Measurements from ENCODE around the gene MYBBP1A.

DNA sequence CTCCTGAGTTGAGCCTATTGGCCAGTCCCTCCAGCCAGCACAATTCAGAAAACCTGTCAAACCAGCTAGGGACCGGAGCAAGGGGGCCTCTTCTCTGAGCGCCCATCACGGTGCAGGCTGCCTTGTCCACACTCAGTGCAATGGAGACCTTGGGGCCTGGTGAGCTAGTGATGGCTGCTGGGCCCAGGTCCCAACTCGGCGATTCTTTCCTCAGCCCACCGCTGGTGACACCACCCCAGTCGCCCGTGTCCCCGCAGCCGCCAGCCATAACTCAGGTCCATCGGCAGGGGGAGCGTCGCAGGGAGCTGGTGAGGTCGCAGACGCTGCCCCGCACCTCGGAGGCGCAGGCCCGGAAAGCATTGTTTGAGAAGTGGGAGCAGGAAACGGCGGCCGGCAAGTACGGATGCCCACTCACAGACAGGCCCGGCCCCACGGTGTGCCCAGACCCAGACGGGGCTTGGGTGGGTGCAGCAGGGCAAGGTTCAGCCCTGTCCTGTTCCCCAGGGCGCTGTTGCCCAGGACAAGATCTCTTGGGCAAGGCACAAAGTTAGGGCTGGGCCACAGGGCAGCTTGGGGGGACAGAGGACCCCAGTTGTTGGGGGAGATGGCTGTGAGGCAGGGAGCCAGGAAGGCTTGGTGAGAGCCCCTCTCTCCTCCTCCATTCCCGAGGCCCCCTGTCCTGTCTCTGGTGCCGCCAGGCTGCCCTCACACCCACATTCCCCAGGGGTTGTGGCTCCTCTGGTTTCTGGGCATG lies 39.9 kb upstream of the MYBBP1A start:
- TF ChIP-seq, protein P1, sequence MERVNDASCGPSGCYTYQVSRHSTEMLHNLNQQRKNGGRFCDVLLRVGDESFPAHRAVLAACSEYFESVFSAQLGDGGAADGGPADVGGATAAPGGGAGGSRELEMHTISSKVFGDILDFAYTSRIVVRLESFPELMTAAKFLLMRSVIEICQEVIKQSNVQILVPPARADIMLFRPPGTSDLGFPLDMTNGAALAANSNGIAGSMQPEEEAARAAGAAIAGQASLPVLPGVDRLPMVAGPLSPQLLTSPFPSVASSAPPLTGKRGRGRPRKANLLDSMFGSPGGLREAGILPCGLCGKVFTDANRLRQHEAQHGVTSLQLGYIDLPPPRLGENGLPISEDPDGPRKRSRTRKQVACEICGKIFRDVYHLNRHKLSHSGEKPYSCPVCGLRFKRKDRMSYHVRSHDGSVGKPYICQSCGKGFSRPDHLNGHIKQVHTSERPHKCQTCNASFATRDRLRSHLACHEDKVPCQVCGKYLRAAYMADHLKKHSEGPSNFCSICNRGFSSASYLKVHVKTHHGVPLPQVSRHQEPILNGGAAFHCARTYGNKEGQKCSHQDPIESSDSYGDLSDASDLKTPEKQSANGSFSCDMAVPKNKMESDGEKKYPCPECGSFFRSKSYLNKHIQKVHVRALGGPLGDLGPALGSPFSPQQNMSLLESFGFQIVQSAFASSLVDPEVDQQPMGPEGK (CRISPR knock-in tag; IDR thresholded peaks at IDR 0.05; ENCODE audit: borderline replicate concordance): no peak
- TF ChIP-seq ISL1 (CRISPR knock-in tag; IDR thresholded peaks at IDR 0.05): no peak
- TF ChIP-seq ZFP30 (CRISPR knock-in tag; IDR thresholded peaks at IDR 0.05): no peak
- no peak for TF ChIP-seq ZFP3 (CRISPR knock-in tag; IDR thresholded peaks at IDR 0.05)
- TF ChIP-seq, protein P2, sequence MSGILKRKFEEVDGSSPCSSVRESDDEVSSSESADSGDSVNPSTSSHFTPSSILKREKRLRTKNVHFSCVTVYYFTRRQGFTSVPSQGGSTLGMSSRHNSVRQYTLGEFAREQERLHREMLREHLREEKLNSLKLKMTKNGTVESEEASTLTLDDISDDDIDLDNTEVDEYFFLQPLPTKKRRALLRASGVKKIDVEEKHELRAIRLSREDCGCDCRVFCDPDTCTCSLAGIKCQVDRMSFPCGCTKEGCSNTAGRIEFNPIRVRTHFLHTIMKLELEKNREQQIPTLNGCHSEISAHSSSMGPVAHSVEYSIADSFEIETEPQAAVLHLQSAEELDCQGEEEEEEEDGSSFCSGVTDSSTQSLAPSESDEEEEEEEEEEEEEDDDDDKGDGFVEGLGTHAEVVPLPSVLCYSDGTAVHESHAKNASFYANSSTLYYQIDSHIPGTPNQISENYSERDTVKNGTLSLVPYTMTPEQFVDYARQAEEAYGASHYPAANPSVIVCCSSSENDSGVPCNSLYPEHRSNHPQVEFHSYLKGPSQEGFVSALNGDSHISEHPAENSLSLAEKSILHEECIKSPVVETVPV (CRISPR knock-in tag; IDR thresholded peaks at IDR 0.05): no peak
- TF ChIP-seq ZC3H10 (CRISPR knock-in tag; IDR thresholded peaks at IDR 0.05): no peak
- no peak for TF ChIP-seq PPARA (CRISPR knock-in tag; IDR thresholded peaks at IDR 0.05; ENCODE audit: borderline replicate concordance)
- TF ChIP-seq, protein P3, sequence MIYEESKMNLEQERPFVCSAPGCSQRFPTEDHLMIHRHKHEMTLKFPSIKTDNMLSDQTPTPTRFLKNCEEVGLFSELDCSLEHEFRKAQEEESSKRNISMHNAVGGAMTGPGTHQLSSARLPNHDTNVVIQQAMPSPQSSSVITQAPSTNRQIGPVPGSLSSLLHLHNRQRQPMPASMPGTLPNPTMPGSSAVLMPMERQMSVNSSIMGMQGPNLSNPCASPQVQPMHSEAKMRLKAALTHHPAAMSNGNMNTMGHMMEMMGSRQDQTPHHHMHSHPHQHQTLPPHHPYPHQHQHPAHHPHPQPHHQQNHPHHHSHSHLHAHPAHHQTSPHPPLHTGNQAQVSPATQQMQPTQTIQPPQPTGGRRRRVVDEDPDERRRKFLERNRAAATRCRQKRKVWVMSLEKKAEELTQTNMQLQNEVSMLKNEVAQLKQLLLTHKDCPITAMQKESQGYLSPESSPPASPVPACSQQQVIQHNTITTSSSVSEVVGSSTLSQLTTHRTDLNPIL (CRISPR knock-in tag; IDR thresholded peaks at IDR 0.05; ENCODE audit: low read depth): no peak
- TF ChIP-seq SNAI2 (CRISPR knock-in tag; IDR thresholded peaks at IDR 0.05): no peak
- TF ChIP-seq ESRRG (CRISPR knock-in tag; IDR thresholded peaks at IDR 0.05): no peak
- TF ChIP-seq ZNF8 (CRISPR knock-in tag; IDR thresholded peaks at IDR 0.05): no peak
- TF ChIP-seq OSR1 (CRISPR knock-in tag; IDR thresholded peaks at IDR 0.05): no peak
- TF ChIP-seq, protein P4, sequence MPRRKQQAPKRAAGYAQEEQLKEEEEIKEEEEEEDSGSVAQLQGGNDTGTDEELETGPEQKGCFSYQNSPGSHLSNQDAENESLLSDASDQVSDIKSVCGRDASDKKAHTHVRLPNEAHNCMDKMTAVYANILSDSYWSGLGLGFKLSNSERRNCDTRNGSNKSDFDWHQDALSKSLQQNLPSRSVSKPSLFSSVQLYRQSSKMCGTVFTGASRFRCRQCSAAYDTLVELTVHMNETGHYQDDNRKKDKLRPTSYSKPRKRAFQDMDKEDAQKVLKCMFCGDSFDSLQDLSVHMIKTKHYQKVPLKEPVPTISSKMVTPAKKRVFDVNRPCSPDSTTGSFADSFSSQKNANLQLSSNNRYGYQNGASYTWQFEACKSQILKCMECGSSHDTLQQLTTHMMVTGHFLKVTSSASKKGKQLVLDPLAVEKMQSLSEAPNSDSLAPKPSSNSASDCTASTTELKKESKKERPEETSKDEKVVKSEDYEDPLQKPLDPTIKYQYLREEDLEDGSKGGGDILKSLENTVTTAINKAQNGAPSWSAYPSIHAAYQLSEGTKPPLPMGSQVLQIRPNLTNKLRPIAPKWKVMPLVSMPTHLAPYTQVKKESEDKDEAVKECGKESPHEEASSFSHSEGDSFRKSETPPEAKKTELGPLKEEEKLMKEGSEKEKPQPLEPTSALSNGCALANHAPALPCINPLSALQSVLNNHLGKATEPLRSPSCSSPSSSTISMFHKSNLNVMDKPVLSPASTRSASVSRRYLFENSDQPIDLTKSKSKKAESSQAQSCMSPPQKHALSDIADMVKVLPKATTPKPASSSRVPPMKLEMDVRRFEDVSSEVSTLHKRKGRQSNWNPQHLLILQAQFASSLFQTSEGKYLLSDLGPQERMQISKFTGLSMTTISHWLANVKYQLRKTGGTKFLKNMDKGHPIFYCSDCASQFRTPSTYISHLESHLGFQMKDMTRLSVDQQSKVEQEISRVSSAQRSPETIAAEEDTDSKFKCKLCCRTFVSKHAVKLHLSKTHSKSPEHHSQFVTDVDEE (CRISPR knock-in tag; IDR thresholded peaks at IDR 0.05): no peak
- TF ChIP-seq RARB (CRISPR knock-in tag; IDR thresholded peaks at IDR 0.05): no peak
